Mucosa of descending colon (tissue), 3 donors: ENCODE data around the gene KDM4B. TPM values are rescaled to one million over a fixed set of nuclear protein-coding genes. Genes with fewer than 3 reads are reported as not detected.

Source experiments
- ATAC-seq: fragments of 200-7000 bp; cut with Tn5 transposase; one replicate; pipeline ENCODE4 v1.9.1; 2020; ENCODE audit warnings: mild to moderate bottlenecking, moderate library complexity
- DNase-seq, 3 donors: peaks; one replicate each; pipeline ENCODE4 v3.0.0-alpha.2; 2020
- H3K36me3 ChIP-seq: fragments of 200-600 bp; one replicate; pipeline ENCODE4 v1.8.0; 2021; ENCODE audit warnings: low read depth, mild to moderate bottlenecking
- H3K4me1 ChIP-seq: fragments of 200-600 bp; one replicate; pipeline ENCODE4 v1.8.0; 2021; ENCODE audit warnings: low read depth, mild to moderate bottlenecking
- H3K4me3 ChIP-seq: fragments of 200-600 bp; one replicate; pipeline ENCODE4 v1.8.0; 2021; ENCODE audit warnings: mild to moderate bottlenecking
- H3K9me3 ChIP-seq: fragments of 200-600 bp; one replicate; pipeline ENCODE4 v1.8.0; 2021; ENCODE audit warnings: mild to moderate bottlenecking
- intact Hi-C, 2 donors: fragments of 100-400 bp; cut with DNase I in 1 of 2; cut with micrococcal nuclease in 1 of 2; formaldehyde crosslinking; loops; one replicate each; pipeline versions ENCODE4 v1.11.0 to v1.11.1; 2022; cut with DNase I, micrococcal nuclease
- total RNA-seq, 3 donors: library from RNA; stranded (reverse); fragmentation: NEBNext Ultra II Directional in 2 of 3; extraction: Animal tissue kit (Norgen Biotek cat#: 25700) in 2 of 3; gene quantifications; one replicate each; pipeline versions ENCODE4 v1.2.1 to v1.2.4, GENCODE V29; 2021 to 2023
- TF ChIP-seq, protein P1 (sequence below): fragments of 200-600 bp; IDR thresholded peaks from one replicate; pipeline ENCODE4 v1.8.0; 2022; ENCODE audit warnings: antibody characterized with exemption, mild to moderate bottlenecking
- donor health status: DM: no; HTN: no; CAD: no; lungs with moderate emphysema.
- donor health status: DM: no; HTN: no; CAD: no.
- donor health status: DM: no; HTN: yes; CAD: no.

Gene KDM4B
- total RNA-seq, 3 donors from 2014 or later = 42.7 to 53.8 (median 50.0) TPM

DNA sequence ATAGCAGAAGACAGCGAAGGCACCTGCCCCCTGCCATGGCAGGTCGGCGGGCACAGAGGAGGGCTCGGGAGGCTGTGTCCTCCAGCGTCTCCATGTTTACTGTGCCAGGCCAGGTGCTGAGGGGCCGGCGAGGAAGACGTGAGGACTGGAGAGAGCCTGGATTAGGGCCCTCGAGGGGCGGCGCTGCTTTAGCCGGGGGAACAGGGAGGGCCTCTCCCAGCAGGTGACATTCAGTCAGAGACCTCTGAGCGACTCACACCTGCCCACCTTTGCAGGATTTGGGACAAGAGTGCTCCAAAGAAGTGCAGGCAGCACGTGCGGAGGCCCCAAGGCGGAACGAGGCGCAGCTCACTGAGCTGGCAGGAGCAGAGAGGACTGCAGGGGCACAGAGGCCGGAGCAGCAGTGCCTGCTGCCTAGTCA lies 17.6 kb downstream of the KDM4B start:
- no peaks in the 10 kb centered on the region for H3K36me3 ChIP-seq
- no peak for DNase-seq
- no peak overlapping the region for H3K4me3 ChIP-seq
- no peaks in the 10 kb centered on the region for H3K9me3 ChIP-seq
- intact Hi-C loops = no loop called here
- TF ChIP-seq, protein P1, sequence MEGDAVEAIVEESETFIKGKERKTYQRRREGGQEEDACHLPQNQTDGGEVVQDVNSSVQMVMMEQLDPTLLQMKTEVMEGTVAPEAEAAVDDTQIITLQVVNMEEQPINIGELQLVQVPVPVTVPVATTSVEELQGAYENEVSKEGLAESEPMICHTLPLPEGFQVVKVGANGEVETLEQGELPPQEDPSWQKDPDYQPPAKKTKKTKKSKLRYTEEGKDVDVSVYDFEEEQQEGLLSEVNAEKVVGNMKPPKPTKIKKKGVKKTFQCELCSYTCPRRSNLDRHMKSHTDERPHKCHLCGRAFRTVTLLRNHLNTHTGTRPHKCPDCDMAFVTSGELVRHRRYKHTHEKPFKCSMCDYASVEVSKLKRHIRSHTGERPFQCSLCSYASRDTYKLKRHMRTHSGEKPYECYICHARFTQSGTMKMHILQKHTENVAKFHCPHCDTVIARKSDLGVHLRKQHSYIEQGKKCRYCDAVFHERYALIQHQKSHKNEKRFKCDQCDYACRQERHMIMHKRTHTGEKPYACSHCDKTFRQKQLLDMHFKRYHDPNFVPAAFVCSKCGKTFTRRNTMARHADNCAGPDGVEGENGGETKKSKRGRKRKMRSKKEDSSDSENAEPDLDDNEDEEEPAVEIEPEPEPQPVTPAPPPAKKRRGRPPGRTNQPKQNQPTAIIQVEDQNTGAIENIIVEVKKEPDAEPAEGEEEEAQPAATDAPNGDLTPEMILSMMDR = no peak
- H3K4me1 ChIP-seq = no peaks in the 10 kb centered on the region
- no peak for ATAC-seq

DNA sequence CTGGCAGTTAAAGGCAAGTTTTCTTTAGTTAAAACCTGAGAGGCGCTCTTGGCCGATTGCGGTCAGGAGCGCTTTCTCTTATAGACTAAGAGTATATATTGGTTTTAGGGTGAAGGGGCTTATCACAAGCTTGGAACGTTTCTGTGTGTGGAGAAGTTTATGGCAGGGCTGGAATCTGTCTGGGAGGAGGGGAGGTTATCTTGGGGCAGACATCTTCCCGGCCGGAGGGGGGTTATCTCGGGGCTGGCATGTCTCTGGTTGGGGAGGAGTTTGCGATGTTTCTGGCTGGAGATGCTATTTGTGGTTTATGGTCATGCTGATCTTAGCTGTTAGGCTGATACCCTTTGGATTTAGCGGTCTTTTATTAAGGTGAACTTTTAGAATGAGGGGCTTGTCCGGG lies 18.3 kb downstream of the KDM4B start:
- H3K36me3 ChIP-seq = no peaks in the 10 kb centered on the region
- H3K9me3 ChIP-seq = no peaks in the 10 kb centered on the region
- H3K4me3 ChIP-seq = no peak overlapping the region
- ATAC-seq = no peak
- no peak for DNase-seq
- intact Hi-C loops = no loop called here
- TF ChIP-seq, protein P1 = no peak
- no peaks in the 10 kb centered on the region for H3K4me1 ChIP-seq

DNA sequence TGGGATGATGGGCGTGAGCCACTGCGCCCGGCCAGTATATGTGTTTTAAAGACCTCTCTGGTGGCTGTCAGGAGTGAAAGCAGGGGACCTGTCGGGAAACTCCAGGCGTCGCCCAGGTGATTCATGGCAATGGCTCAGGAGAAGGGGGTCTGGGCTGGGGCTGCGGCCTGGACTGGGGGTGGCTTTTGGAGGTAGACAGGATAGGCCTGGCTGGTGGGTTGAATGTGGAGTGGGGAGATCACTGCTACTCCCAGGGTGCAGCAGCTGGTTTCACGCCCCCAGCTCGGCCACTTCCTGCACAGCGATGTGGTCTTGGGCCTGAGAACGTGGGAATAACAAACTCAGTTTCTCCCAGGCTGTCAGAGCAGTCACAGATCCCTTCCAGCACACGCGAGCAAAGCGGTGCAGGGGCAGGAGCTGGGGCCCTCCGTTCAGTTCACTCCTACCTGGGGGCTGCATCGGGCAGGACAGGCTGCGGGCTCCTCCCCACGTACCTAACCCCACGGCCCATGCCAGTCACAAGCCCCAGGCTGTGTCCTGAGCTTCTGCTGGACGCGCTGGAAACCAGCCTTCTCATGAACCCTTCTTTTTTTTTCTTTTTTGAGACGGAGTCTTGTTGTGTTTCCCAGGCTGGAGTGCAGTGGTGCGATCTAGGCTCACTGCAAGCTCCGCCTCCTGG lies 18.9 kb downstream of the KDM4B start:
- Histone ChIP-seq H3K36me3 (no peaks in the 10 kb centered on the region), H3K4me3 (no peak overlapping the region), H3K9me3 (no peaks in the 10 kb centered on the region), H3K4me1 (no peaks in the 10 kb centered on the region)
- no peak for ATAC-seq
- DNase-seq = no peak
- TF ChIP-seq, protein P1 = no peak
- intact Hi-C loops = no loop called here

DNA sequence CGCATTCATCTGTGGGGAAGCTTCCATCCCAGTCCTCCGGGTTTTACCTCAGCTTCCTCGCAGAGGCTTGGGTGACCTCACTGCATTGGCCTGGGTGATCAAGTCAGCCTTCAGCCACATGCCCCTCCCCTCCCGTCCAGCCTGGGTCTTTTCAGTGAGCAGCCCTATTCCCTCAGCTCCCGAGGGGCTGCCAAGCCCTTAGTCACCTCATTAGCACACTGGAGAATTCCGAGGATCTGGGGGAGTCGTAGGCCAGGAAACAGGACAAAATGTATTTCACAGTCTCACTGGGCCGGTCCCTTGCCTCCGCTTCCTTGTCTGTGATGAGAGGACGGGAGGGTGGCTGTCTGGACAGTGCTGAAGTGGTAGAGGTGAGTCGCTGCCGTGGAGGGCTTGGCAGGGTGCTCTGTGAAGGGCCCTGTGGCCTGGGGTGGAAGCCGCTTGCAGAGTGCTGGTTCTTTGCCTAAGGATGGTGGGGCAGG lies 19.9 kb downstream of the KDM4B start:
- H3K36me3 ChIP-seq = no peaks in the 10 kb centered on the region
- ATAC-seq (peak; percentile 61), DNase-seq (no peak)
- H3K4me1 ChIP-seq = no peaks in the 10 kb centered on the region
- H3K4me3 ChIP-seq = no peak overlapping the region
- intact Hi-C loops = no loop called here
- H3K9me3 ChIP-seq = no peaks in the 10 kb centered on the region
- TF ChIP-seq, protein P1 = no peak

DNA sequence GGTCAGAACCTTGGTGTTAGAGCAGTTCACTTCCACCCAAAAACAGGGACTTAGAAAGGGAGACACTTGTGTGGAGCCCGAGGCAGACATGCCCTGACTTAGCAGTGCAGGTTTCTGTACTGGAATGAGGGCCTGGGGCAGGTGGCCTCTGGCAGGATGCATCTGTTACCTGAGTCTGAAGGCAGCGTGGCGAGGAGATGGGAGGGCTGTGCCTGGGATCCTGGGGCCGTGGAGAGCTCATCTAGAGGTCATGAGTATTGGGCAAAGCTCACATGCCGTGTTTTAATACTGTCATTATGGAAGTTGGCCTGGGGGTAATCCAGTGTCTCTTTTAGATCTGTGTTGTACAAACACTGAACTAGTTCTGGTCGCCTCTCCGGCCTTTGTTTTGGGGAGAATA lies 21.4 kb downstream of the KDM4B start:
- DNase-seq (no peak), ATAC-seq (no peak)
- intact Hi-C loops = no loop called here
- Histone ChIP-seq H3K4me3 (no peak overlapping the region), H3K4me1 (no peaks in the 10 kb centered on the region), H3K36me3 (no peaks in the 10 kb centered on the region), H3K9me3 (no peaks in the 10 kb centered on the region)
- TF ChIP-seq, protein P1 = no peak
